RWPE2 (cell line): ENCODE data around the gene ZNF431.
"Not testable (repeated sequence)": the region's sequence is repeated elsewhere in the genome, so short reads cannot be mapped to it uniquely, and the experiment has no call there.

Source experiments
- ATAC-seq: fragments of 200-7000 bp; cut with Tn5 transposase; 3 replicates; pipeline ENCODE4 v1.9.1; 2021; ENCODE audit warnings: low read depth
- DNase-seq: peaks from one replicate; pipeline ENCODE4 v3.0.0-alpha.2; 2020; ENCODE audit warnings: low spot score
- H3K27ac ChIP-seq: fragments of 450-650 bp; 2 replicates; pipeline ENCODE4 v1.5.1; 2017; ENCODE audit warnings: mild to moderate bottlenecking; ENCODE audit not compliant: poor library complexity, severe bottlenecking
- H3K27me3 ChIP-seq: fragments of 250-450 bp; sonication (Bioruptor Pico); 2 replicates; pipeline ENCODE4 v1.5.1; 2021; ENCODE audit warnings: mild to moderate bottlenecking, moderate library complexity; ENCODE audit not compliant: insufficient read depth, poor library complexity, severe bottlenecking
- H3K36me3 ChIP-seq: fragments of 250-450 bp; sonication (Bioruptor Pico); 2 replicates; pipeline ENCODE4 v1.5.1; 2020; ENCODE audit warnings: low read depth, mild to moderate bottlenecking, moderate library complexity
- H3K4me1 ChIP-seq: fragments of 250-450 bp; sonication (Bioruptor Pico); 2 replicates; pipeline ENCODE4 v1.5.1; 2021; ENCODE audit warnings: mild to moderate bottlenecking, moderate library complexity; ENCODE audit not compliant: insufficient read depth, poor library complexity, severe bottlenecking
- H3K4me3 ChIP-seq: fragments of 250-450 bp; sonication (Bioruptor Pico); 2 replicates; pipeline ENCODE4 v1.5.1; 2021; ENCODE audit warnings: mild to moderate bottlenecking, moderate library complexity; ENCODE audit not compliant: severe bottlenecking
- H3K9me3 ChIP-seq: fragments of 250-450 bp; sonication (Bioruptor Pico); 2 replicates; pipeline ENCODE4 v1.5.1; 2021; ENCODE audit warnings: mild to moderate bottlenecking, moderate library complexity; ENCODE audit not compliant: severe bottlenecking
- TF ChIP-seq, protein P1 (sequence below): fragments of 450-650 bp; IDR thresholded peaks from one replicate; pipeline ENCODE4 v1.5.1; 2017; ENCODE audit warnings: mild to moderate bottlenecking, moderate library complexity; ENCODE audit not compliant: poor library complexity, severe bottlenecking

Gene ZNF431

DNA sequence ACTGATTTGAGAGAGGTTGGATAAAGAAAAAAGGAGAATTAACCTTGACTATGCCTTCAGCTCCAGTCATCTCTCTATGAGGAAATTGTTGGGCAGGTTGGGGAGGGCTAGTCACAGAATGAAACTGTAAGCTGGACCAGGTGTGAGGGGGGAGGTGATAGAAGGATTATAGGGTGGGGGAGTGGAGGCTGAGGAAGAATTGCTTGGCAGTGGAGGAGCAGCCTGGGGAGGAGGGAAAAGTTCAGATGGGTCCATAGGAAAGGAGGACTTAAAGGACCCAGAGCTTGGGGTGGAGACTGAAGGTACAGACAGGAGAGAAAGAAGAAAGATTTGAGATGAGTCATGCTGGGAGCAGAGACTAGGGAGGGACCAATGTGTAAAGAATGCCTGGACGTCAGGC lies 8.2 kb upstream of the ZNF431 start:
- H3K4me3 ChIP-seq: no peak overlapping the region
- H3K36me3 ChIP-seq: no peaks in the 10 kb centered on the region
- TF ChIP-seq, protein P1, sequence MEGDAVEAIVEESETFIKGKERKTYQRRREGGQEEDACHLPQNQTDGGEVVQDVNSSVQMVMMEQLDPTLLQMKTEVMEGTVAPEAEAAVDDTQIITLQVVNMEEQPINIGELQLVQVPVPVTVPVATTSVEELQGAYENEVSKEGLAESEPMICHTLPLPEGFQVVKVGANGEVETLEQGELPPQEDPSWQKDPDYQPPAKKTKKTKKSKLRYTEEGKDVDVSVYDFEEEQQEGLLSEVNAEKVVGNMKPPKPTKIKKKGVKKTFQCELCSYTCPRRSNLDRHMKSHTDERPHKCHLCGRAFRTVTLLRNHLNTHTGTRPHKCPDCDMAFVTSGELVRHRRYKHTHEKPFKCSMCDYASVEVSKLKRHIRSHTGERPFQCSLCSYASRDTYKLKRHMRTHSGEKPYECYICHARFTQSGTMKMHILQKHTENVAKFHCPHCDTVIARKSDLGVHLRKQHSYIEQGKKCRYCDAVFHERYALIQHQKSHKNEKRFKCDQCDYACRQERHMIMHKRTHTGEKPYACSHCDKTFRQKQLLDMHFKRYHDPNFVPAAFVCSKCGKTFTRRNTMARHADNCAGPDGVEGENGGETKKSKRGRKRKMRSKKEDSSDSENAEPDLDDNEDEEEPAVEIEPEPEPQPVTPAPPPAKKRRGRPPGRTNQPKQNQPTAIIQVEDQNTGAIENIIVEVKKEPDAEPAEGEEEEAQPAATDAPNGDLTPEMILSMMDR: no peak
- DNase-seq (no peak), ATAC-seq (no peak)
- no peaks in the 10 kb centered on the region for H3K27me3 ChIP-seq
- no peaks in the 10 kb centered on the region for H3K4me1 ChIP-seq
- no peak overlapping the region for H3K27ac ChIP-seq
- no peaks in the 10 kb centered on the region for H3K9me3 ChIP-seq

DNA sequence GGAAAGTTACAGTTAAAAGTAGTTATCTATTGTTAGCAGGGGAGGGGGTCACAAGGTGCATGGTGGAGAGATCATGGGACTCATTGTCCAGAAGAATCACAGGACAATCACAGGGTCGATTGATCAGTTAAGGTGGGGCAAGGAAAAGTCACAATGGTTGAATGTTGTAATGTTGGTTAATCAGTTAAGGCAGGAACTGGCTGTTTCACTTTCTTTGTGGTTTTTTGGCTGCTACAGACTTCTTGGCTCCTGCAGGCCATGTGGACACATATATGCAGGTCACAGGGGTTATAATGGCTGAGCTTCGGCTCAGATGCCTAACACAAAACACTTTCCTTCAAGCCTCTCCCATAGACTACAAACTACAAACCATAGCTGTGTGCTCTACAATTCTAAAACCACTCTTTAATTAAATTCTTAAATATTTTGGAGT lies 6.9 kb upstream of the ZNF431 start:
- Histone ChIP-seq H3K27me3 (no peaks in the 10 kb centered on the region), H3K36me3 (no peaks in the 10 kb centered on the region)
- no peak for DNase-seq

DNA sequence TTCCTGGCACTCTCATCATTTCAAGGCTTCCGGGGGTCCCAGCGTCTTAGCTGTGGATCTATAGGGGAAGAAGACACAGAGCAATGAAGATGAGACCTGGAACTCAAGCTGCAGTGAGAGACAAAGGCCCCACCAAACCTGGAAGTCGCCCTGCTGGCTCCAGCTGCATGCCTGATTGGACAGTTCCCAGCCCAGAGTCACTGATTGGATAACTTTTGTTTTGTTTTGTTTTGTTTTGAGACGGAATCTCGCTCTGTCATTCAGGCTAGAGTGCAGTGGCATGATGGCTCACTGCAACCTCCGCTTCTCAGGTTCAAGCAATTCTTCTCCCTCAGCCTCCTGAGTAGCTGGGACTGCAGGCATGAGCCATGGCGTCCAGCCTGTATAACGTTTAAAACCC lies 6.4 kb upstream of the ZNF431 start:
- Histone ChIP-seq H3K36me3 (no peaks in the 10 kb centered on the region), H3K4me3 (no peak overlapping the region), H3K4me1 (no peaks in the 10 kb centered on the region), H3K27me3 (no peaks in the 10 kb centered on the region), H3K27ac (no peak overlapping the region), H3K9me3 (no peaks in the 10 kb centered on the region)
- DNase-seq: no peak
- ATAC-seq: no peak
- TF ChIP-seq, protein P1: no peak

More for the DNA sequence above, 6.9 kb upstream of the ZNF431 start:
- Histone ChIP-seq H3K27ac (no peak overlapping the region), H3K4me3 (no peak overlapping the region), H3K9me3 (no peaks in the 10 kb centered on the region), H3K4me1 (no peaks in the 10 kb centered on the region)
- TF ChIP-seq, protein P1: no peak
- no peak for ATAC-seq

DNA sequence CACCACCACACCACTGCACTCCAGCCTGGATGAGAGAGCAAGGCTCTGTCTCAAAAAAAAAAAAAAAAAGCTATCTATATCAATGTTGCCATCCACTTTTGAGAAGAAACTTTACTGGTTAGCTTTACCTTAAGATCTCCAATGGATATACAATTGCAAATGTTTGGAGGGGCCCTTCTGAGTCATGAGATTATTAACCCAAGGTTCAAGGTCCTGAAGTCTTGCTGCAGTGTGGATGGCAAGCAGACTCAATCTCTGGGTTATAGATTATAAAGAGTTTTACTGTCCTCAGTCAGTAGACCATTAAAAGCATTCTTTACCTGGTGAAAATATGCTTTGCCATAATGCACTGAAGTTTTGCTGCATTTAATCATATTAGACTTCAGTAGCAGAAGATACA lies 3.7 kb upstream of the ZNF431 start:
- Histone ChIP-seq H3K27me3 (no peaks in the 10 kb centered on the region), H3K4me1 (peaks cover 3% of the 10 kb centered on the region), H3K9me3 (no peaks in the 10 kb centered on the region), H3K27ac (no peak overlapping the region), H3K36me3 (no peaks in the 10 kb centered on the region; the same call in 1 of the 2 replicates), H3K4me3 (no peak overlapping the region)
- DNase-seq (no peak), ATAC-seq (no peak)
- TF ChIP-seq, protein P1: no peak

DNA sequence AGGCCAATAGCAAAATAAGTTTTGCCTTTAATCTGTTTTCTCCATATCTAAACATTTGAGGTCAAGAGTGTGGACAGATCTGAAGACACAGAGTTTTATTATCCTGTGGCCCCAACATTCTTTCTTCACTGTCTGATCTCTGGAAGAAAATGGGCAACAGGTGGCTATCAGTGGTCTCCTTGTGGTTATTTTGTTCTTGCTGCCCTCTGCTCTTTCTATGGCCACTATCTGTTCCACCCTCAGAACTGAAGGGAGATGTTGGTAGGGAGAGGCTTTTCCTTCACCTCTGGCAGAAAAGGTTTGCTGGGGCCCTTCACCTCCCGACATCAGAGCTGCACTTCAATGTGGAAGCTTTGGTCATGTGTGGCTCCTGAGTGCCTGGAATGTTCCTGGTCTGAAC lies 834 bp upstream of the ZNF431 start:
- not testable (repeated sequence) for H3K9me3 ChIP-seq, H3K27ac ChIP-seq

More for the DNA sequence above, 834 bp upstream of the ZNF431 start:
- H3K36me3 ChIP-seq: peaks cover 26% of the 10 kb centered on the region
- DNase-seq, ATAC-seq, H3K4me3 ChIP-seq, H3K27me3 ChIP-seq: not testable (repeated sequence)
- peaks cover 12% of the 10 kb centered on the region for H3K4me1 ChIP-seq
